GM19035 (cell line): ENCODE data around the gene SLC26A3.

Experiments
- ATAC-seq: cut with Tn5 transposase; IDR thresholded peaks from one replicate; pipeline ENCODE4 v1.9.1; 2021; ENCODE audit not compliant: unreplicated experiment

Gene SLC26A3

DNA sequence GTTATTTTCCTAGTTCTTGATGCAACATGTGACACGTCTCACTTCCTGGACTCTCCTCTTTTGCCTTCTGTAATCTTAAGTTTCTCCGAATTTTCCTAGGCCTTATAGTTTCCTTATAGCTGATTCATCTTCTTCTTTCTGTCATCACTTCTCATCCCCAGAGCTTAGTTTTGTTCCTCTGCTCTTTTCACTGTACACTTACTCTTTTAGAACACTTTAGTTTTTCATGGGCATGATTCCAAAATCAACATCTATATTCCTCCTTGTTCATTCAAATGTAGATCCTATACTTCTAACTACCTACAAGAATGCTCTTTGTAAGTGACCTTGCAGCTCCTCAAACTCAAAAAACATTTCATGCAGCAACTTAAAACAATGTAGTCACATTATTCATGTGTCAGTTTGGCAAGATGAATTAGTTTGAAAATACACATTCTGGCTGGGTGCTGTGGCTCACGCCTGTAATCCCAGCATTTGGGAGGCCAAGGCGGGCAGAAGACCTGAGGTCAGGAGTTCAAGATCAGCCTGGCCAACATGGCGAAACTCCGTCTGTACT is 13.1 kb upstream of the SLC26A3 start:
- no peak for ATAC-seq

DNA sequence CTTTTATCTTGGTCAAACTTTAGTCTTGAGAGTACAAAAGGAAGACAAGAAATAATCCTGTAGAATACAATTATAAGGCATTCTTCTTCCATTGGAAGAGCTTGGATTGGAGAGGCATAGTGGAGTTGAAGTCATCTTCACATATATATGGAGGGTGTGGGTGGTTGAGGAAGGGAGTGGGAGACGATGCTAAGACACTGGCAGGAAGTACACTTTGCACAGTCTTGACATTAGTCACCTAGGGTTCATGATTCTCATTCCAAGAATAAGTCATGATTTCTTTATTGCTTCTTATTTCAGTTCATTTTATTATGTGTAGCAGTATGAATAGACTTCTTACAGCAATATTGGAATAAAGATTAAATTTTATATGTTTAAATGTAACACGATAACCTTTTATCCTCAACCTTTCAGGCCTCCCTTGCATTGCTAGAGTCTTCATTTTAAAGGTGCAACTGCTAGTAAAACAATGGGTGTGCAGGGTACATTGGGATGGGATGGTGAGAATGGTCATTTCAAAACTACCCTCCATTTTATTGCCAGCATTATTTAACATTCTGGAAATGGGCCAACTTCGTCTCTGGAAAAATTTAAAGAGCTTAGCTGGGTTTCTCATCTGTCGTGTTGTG is 12.3 kb upstream of the SLC26A3 start:
- ATAC-seq = no peak

DNA sequence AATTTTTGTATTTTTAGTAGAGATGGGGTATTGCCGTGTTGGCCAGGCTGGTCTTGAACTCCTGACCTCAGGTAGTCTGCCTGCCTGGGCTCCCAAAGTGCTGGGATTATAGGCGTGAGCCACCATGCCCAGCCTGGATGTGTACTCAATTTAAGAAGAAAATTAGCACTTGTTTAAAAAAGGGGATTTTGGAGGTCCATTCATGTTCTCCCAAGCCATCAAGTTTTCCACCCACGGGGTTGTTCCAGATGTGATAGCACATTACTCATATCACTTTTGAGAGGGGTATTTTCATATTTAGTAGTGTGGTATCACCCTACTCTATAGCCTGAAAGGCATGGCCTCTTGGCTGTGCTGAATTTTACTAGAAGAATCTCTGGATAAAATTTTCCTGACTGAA is 10.5 kb upstream of the SLC26A3 start:
- ATAC-seq = no peak

- no peak for ATAC-seq
Measured at GRCh38 chr7:107811934-107812333, 8.9 kb upstream of the SLC26A3 start.

DNA sequence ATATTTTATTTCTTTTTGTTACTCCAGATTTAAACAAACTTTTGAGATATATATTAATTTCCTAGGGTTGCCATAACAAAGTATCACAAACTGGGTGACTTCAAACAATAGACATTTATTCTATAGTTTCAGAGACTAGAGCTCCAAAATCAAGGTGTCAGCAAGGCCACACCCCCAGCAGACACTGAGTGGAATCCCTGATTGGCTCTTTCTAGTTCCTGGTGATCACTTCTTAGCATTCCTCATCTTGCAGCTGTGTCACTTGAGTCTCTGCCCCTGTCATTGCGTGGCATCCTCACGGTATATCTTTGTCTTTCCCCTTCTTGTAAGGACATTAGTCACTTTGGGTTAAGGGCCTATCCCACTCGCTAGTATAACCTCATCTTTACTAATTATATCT is 7.6 kb upstream of the SLC26A3 start:
- no peak for ATAC-seq

DNA sequence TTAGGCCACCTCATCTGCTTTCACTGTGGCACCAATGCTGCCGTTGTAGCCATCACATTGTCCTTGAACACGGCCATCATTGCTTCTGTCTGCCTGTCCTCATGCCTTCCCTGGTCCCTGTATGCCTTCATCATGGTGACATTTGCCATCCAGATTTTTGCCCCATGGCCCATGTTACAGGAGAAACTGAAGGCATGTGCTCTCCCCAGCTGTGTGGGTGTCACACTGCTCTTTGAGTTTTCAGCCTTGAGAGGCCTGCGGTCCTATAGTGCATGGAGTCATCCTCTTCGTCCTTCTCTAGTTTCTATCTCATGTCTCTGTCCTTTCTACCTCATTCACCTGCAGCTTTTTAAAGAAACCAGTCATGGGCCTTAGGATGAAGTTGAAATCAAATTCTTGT is 6.2 kb upstream of the SLC26A3 start:
- no peak for ATAC-seq

- ATAC-seq = no peak
Measured at GRCh38 chr7:107799647-107800264, 3.3 kb downstream of the SLC26A3 start.

- no peak for ATAC-seq
Measured at GRCh38 chr7:107792364-107792763, 10.7 kb downstream of the SLC26A3 start.

DNA sequence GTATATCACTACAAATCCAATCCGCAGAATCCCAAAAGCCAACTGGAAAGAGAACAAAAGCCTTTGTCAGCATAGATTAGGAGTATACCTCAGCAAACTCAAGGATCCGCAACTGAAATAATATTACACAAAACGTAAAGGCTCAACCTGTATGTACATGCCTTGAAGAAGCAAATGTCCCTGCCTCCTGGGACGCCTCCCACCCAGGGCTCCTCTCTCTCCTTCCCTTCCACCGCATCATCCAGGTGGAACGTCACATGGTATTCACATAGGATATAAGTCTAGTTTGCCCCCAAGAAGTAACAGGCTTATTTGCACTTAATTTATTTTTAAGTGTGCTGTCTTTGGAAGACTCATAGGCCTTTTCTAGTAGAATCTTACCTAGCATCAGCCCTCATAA is 13.4 kb downstream of the SLC26A3 start:
- no peak for ATAC-seq

DNA sequence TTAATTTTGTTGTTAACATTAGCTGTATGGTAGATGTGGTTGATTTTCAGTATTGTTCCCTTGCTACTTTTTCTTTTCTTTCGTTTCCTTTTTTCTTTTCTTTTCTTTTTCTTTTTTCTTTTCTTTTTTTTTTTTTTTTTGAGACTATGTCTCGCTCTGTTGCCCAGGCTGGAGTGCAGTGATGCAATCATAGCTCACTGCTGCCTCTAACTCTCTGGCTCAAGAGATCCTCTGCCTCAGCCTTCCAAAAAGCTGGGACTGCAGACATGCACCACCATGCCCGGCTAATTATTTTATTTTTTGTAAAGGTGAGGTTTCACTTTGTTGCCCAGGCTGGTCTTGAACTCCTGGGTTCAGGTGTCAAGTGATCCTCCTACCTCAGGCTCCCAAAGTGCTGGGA is 14.4 kb downstream of the SLC26A3 start:
- no peak for ATAC-seq

DNA sequence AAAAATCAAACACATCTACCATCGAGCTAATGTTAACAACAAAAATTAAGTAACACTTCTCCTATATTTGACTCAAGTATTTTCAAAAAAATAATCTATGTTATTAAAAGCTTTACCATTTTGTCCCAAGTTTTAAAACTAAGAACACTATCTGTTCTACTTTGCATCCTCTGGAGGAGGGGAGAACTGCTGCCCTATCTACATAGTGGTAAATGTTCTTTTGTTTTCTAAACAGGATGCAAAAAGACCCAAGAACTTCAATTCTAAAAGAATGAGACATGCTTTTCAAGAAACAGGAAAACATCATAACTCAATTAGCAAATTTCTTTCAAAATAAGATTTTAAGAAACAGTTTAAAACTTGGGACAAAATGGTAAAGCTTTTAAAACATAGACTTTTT is 14.8 kb downstream of the SLC26A3 start:
- ATAC-seq = no peak

DNA sequence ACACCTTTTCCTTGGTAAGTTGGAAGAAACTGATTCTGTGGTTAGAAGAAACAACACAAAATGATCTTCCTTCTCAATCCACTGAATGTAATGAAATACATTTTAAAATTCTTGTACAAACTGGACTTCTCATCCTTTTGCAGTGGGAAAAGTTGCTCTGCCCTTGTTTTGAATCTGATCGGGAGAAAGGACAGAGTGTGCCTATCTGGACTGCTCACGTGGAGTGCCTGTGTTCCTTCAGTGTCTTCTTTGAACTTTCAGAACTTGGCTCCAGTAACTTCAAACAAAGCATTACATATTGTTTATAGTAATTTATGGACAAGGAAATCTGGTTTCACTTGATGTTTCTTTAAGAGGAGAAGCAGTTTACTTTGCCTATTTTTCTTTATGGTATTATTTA is 17.1 kb downstream of the SLC26A3 start:
- no peak for ATAC-seq

DNA sequence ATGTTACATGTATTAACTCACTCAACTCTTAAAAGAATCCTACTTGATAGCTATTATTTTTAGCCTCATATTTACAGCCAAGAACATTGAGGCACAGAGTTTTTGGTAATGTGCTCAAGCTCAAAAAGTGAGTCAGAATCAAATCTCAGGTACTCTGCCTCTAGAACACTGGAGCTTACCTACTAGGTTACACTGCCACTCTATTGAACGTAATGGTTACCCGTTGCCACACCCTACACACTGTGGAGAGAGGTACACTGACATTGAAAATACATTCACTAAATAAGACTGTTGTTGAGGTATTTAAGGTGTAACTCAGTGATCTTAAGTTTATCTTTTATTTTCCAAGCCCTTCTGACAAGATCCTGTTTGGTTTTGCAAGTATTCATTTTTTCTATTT is 17.9 kb downstream of the SLC26A3 start:
- ATAC-seq = no peak

DNA sequence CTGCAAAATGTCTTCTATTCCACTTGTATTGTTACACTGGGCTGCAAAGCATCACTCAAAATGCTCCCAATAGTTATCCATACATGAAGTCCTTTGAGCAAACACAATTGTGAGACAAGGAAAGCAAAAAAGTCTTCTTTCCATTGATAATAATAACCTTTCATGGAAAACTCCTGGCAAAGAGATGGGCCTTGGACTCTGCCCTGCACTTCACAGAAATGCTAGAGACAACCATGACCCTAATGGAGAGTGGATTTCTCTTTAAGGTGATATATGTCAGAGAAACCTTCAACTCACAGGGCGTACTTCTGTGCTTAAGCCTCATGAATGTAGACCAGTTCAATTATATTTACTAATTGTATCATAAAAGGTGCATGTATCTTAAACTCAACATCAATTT is 19.4 kb downstream of the SLC26A3 start:
- ATAC-seq = no peak

- no peak for ATAC-seq
Measured at GRCh38 chr7:107782374-107782773, 20.6 kb downstream of the SLC26A3 start.

GRCh38 chr7:107779647-107780099 is 23.4 kb downstream of the SLC26A3 start:
- ATAC-seq = no peak

DNA sequence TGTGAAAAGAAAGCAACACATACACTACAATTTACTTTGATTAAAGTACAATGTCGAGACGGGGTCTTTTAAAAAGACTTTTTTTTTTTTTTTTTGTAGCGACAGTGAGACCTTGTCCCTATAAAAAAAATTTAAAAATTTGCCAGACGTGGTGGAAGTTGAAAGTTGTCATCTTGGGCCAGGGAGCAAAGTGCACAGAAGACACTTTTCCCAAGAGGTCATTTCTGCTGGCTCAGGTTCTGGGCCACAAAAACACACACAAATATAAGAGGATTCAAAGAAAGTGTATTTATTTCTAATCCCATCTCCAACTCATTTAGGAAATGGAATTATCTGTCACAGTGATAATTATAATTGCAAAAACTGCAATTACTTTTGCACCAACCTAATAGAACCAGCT is 24.7 kb downstream of the SLC26A3 start:
- no peak for ATAC-seq

GRCh38 chr7:107777702-107778101 is 25.3 kb downstream of the SLC26A3 start:
- no peak for ATAC-seq

DNA sequence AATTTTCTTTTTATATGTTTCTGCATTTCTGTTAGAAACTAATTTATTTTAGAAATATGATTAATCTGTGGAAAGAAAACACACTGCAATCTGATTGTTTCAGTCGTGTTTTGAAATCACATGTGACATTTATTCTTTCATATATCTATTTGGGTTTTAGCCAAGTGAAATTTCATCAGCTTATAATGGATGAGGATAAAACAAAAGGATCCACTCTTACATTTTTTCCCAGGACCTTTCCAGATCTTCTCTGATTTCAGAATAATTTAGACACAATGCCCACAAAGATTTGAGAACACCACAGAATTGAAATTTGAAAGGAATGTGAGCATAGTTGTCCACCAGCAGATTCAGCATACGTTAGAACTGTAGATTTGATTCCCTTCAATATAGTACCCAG is 30.0 kb downstream of the SLC26A3 start:
- ATAC-seq = no peak

DNA sequence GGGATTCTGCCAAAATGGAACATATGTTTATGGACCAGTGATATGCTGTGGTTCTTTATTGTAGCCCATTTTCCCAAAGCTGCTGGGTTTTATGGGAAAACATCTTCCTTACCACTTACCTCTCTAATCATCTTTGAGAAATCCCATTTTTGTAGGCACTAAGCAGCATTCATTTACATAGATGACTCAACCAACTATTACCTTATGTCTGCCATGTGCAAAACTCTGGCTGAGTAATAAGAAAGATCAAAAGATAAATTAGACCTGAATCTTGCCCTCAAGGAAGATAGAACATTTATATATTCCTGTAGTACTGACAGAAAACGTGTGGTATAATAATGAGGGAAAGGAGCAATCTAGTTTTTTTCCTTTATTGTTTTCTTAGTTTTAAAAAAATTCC is 34.8 kb downstream of the SLC26A3 start:
- ATAC-seq = no peak

- no peak for ATAC-seq
Measured at GRCh38 chr7:107767391-107767790, 35.6 kb downstream of the SLC26A3 start.

- no peak for ATAC-seq
Measured at GRCh38 chr7:107758667-107759066, 44.4 kb downstream of the SLC26A3 start.

DNA sequence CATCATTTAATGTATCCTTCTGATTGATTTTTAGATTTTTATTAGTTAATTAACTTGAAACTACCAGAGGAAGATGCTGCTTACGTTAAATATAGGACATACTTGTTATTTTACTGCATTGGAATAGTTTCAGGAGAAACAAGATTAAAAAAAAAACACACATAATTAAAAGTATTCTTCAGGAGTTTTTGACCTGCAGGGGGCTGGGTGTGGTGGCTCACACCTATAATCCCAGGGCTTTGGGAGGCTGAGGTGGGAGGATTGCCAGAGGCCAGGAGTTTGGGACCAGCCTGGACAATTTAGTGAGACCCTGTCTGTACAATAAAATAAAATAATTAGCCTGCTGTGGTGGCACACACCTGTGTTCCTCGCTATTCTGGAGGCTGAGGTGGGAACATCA is 48.4 kb downstream of the SLC26A3 start:
- no peak for ATAC-seq
